Activated CD8-positive, alpha-beta memory T cell treated with anti-CD3 and anti-CD28 coated beads for 36 hours (primary cell): Measurements from ENCODE around the gene COL27A1. TPM values are rescaled to one million over a fixed set of nuclear protein-coding genes. Genes with fewer than 3 reads are reported as not detected.

ENCODE experiments used
- CTCF ChIA-PET: fragments of 350-600 bp; sonication (Branson Sonifier 250); formaldehyde crosslinking; loops from one replicate; lab custom pipeline; 2021; ENCODE audit warnings: antibody characterized with exemption; lab: Charles Lee
- POLR2A ChIA-PET: fragments of 350-600 bp; sonication (Branson Sonifier 250); formaldehyde crosslinking; loops from one replicate; lab custom pipeline; 2021; ENCODE audit warnings: antibody characterized with exemption; lab: Charles Lee
- total RNA-seq, 2 experiments: library from RNA; stranded (reverse); gene quantifications; one replicate each; pipeline ENCODE4 v1.2.3, GENCODE V29; 2021

Gene COL27A1
- total RNA-seq, 2 experiments from 2014 or later: 2.9 to 3.2 TPM

DNA sequence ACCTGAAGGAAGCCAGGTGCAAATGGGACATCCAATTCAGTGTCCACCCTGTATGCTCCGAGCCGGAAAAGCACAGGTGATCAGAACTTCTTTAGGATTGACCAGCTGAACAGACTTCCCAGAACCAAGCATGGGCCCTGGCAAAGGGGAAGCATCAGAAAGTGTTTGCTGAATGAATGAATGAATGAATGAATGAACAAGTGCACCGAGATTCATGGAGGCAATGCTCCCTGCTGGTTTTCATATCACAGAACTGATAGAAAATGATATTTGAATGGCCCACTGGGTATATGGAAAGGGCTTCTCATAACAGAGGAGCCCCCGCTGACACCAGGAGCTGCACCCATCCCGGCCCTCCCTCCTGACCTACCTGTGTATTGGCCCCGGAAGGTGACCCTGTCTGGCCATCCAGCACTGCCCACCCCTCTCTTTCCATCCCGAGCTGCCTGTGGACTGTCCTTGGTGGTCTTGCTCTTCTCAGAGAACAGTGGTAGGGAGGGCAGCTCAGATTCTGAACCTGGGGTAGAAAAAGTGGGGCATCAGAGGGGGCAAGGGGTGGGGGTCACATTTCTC lies 190.2 kb downstream of the COL27A1 start:
- POLR2A ChIA-PET: interaction anchor here (0.5 kb wide), 1 partner anchor 52 kb away, joined by 3 read pairs; no protein-coding TSS in a partner anchor
- CTCF ChIA-PET: interaction anchor here (0.7 kb wide), 1 partner anchor 1372 kb away, joined by 3 read pairs; no protein-coding TSS in a partner anchor

DNA sequence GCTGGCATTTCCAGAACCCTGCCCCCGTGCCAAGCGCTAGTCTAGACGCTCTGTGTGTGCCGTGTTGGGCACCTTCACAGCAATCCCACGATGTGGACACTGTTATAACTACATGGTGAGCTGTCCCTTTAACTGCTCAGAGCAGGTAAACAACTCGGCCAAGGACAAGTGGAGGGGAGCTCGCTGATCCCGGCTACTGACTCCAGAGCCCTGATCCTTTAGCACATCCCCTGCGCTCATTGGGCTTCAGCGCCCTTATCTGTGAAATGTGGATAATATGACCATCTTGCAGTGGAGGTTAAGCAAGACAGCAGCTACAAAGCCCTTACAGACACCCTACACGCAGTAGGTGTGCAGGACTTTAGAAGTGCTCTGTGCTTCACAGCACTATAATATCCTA lies 190.8 kb downstream of the COL27A1 start:
- POLR2A ChIA-PET: no interaction called here
- CTCF ChIA-PET: interaction anchor here (1.1 kb wide), 1 partner anchor 51 kb away, joined by 4 read pairs; no protein-coding TSS in a partner anchor

DNA sequence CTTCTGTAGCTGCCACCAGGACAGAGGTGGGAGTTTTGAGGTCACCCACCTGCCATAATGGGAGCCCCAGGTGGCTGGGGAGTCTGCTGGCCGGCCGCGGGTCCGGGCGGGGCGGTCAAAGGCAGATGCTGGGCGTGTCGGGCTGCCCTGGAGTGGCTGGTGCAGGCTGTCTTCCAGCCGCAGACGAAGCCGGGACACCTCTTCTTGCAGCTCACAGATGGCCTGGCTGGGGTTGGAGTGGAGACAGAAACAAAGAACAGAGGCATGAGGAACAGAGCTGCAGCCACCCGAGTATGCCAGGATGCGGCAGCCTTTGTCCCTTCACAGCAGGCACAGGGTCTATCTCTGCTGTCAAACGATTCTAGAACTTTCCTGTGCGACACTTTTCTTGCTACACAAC lies 192.3 kb downstream of the COL27A1 start:
- ChIA-PET CTCF (interaction anchor here (0.7 to 2.5 kb wide), 5 partner anchors 8 to 51 kb away, joined by 3 to 12 read pairs (median 3); partner anchors contain the start of gene AKNA), POLR2A (no interaction called here)

DNA sequence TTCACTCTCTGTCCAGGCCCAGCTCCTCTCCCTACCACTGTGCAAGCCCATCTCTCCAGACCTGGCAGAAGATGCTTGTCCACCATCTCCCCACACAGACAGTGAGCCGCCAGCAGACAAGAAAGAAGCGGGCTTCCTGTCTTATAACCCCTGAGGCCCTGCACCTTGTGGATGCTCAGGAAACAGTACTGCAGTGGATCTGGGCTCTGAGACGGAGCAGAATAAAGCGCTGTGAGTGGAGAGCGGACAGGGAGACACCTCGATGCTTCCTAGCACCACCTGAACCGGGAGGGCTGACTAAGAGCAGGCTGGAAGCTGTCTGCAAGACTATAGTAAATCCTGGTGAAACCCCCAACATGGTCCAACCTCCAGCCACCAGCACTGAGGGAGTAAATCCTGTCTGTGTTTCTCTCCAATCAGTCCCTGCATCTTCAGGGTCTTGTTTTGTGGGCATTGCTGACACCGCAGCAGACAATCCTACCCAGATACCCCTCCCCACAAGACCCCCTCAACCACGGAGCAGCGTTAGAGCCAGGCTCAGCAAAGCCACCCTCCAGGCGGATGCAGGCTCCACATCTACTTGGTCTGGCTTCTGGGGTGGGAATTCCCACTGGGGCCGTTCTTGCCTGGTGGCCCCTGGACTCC lies 193.0 kb downstream of the COL27A1 start:
- ChIA-PET POLR2A (interaction anchor here (0.6 to 3.1 kb wide), 3 partner anchors 16 to 38 kb away, joined by 3 to 48 read pairs (median 3); partner anchors contain the start of gene AKNA), CTCF (interaction anchor here (0.8 to 2.7 kb wide), 11 partner anchors 9 to 57 kb away, joined by 3 to 20 read pairs (median 4); partner anchors contain the start of gene AKNA)

DNA sequence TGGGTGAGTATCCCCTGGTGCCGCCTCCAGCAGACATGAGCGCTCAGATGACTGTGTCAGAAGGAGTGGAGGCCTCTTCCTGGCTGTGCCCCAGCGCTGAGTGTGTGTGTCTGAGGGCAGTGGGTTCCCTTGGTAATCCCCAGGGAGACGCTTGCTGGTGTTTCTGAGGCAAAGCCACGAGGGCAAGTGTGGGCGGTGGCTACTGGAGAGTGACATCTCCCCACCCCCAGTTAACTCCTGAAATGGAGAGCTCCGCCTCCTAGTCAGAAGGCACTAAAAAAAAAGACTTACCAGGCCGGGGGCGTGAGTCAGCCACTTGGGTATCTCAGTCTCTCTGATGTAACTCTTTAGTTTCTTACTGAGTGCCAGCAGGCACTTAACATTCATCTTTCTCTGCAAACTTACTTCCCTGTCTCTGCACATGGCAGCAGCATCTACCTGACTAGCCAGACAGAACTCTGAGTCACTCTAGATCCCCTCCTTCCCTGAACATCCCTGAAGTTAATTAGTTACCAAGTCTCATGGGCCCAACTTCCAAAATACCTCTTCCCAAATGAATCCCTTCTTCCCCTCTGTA lies 193.7 kb downstream of the COL27A1 start:
- POLR2A ChIA-PET: interaction anchor here (0.6 to 3.1 kb wide), 5 partner anchors 15 to 41 kb away, joined by 3 to 48 read pairs (median 3); partner anchors contain the start of gene AKNA
- CTCF ChIA-PET: interaction anchor here (0.8 to 2.7 kb wide), 11 partner anchors 10 to 57 kb away, joined by 3 to 20 read pairs (median 4); partner anchors contain the start of gene AKNA

DNA sequence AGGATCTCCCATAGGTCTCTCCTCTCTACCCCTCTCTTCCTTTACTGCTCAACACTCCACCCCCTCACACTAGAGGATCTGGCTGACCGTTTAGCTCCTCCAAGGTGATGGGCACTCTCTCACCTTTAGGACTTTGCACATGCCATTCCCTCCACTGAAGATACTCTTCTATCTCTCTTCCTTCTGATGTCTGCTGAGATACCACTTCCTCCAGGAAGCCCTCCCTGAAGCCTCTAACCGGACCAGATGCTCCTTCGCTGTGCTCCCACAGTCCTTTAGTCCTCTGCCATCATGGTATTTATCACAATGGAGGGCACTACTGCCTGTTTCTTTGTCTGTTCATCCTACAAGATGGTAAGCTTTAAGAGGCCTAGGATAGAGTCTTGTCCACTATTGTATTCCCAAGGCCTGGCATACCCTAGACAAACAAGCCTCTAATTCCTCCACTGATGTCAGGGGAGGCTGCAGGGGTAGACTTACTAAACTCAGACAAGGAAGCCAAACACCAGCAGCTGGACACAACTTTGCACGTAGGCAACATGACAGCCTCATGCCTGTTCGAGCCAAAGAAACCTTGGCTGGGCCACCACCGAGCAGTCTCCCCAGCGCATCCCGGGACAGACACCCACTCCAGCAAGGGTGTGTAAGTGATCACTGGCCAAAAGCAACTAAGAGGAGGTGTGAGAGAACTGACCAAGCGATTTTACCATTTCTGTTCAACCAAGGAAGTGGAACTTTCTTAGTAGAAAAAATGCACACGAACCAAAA lies 194.6 kb downstream of the COL27A1 start:
- POLR2A ChIA-PET: interaction anchor here (0.8 to 3.1 kb wide), 5 partner anchors 15 to 155 kb away, joined by 3 to 48 read pairs (median 3); partner anchors contain the start of gene AKNA
- CTCF ChIA-PET: interaction anchor here (0.9 to 2.7 kb wide), 9 partner anchors 11 to 238 kb away, joined by 3 to 20 read pairs (median 4); partner anchors contain the start of genes AKNA and ATP6V1G1

DNA sequence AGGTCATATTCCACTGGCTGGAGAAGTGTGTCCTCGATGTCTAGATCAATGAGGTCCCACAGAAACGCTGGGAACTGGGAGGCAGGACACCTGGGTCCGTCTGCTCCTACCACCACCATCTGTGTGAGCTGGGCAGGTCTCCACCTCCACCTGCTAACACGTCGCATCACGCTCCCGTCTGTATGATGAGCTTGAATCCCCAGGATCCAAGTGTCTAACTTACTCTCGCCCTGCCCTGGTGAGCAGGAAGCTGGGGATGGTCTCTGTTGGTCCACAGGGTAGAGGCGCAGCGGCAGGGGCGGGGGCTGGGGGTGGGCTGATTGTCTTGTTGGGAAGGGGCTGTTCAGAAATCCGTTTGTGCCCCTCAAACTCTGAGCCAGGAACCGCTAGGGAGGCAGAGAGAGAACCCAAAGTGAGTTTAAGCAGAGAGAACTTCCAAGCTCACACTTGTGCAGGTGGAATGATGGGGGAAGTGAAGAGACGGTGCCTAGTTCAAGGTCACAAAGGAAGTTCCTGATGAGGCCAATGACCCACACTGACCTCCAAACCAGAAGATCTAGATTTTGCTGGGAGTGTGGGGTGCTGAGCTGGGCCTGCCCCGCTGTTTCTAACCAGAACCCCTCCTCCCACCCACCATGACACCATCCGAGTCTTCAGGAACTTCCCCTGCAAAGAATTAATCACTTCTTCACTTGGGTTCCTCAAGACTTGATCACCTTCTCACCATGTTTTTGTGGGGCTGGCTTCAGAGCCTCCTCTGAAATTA lies 195.5 kb downstream of the COL27A1 start:
- POLR2A ChIA-PET: interaction anchor here (0.8 to 3.1 kb wide), 5 partner anchors 13 to 154 kb away, joined by 3 to 48 read pairs (median 3); partner anchors contain the start of gene AKNA
- CTCF ChIA-PET: interaction anchor here (0.9 to 2.7 kb wide), 8 partner anchors 11 to 237 kb away, joined by 3 to 20 read pairs (median 4); partner anchors contain the start of genes AKNA and ATP6V1G1

DNA sequence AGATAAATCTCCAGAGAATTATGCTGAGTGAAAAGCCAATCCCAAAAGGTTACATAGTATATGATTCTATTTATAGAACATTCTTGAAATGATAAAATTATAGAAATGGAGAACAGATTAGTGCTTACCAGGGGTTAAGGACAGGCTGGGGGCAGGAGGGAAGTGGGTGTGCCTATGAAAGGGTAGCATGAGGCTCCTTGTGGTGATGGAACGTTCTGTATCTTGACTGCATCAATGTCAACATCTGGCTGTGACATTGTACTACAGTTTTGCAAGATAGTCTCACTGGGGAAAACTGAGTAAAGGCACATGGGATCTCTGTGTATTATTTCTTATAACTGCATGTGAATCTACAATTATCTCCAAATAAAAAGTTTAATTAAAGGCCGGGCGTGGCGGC lies 196.6 kb downstream of the COL27A1 start:
- POLR2A ChIA-PET: no interaction called here

DNA sequence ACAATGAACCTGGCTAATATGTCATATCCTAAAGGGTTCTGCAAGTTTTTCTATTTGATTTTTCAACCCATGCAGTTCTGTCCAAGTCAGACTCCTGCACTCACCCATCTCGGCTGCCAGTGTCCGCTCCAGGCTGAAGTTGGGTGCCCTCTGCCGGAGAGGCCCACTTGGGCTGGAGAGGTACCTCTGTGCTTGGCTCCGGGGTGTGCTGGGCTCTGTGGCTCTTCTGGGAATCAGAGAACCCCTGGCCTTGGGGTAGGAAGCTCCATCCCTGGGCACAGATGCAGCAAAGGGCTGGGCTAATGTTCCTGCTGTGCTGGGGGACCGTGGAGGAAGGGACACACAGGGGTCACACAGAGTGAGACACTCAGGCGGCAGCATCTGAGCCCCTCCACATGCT lies 200.5 kb downstream of the COL27A1 start:
- ChIA-PET CTCF (interaction anchor here (0.9 to 1.2 kb wide), 4 partner anchors 12 to 50 kb away, joined by 3 to 5 read pairs (median 3); no protein-coding TSS in a partner anchor), POLR2A (no interaction called here)

More for the DNA sequence above, 196.6 kb downstream of the COL27A1 start:
- CTCF ChIA-PET: interaction anchor here (0.7 to 1.3 kb wide), 3 partner anchors 11 to 21 kb away, joined by 3 to 4 read pairs (median 3); no protein-coding TSS in a partner anchor

DNA sequence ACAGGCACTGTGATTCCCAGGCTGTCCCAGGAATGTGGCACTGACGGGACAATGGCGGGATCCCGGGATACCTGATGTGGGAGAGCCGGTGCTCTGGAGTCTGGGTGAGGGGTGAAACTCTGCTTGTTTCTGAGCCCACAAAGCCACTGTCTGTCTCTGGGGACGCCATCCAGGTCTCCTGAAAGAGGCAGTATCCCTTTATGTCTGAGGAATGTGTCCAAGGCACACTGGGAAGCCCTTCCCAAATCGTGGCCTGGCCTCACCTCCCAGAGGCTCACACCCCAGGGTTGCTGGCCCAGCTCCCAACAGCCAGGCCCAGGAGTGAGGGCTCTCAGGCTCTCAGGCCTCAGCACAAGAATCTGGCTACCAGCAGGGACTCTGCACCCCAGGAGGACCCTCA lies 201.5 kb downstream of the COL27A1 start:
- ChIA-PET POLR2A (no interaction called here), CTCF (interaction anchor here (0.9 to 1.0 kb wide), 2 partner anchors 29 to 49 kb away, joined by 3 to 5 read pairs; no protein-coding TSS in a partner anchor)

DNA sequence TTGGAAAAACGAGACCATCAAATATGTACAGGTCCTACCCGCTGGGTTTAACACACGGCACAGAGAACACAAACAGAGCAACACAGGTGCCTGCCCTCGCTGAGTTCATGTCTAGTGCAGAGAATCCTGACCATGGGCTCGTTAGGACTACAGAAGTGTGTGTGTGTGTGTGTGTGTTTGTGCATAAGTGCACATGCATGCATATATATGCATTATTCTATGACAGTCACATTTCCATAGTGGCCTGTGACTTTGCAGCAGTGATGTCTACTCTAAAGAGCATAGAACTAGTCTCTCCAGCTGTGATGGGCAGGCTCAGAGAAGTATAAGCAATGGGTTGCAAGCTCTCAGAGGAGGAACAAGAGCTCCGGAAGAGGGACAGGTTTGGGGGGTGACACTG lies 202.0 kb downstream of the COL27A1 start:
- ChIA-PET POLR2A (no interaction called here), CTCF (no interaction called here)

DNA sequence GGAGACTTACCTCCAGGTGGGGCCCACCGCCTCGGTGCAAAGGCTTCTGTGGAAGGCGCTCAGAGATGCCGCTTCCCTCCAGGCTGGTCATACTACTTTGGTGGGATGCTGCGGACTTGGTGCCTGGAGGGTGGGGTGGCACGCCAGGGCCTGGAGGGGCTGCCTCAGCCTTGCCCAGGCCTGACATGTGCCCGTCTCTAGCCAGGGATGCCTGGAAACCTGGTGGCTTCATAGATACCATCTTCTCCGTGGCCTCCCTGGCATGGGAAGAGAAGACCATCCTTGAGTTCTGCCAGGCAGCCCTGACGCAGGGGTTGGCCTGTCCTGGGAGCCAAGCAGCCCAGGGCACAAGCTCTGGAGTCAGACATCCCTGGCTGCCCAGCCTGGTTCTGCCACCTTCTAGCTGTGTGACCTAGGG lies 202.6 kb downstream of the COL27A1 start:
- CTCF ChIA-PET: no interaction called here

DNA sequence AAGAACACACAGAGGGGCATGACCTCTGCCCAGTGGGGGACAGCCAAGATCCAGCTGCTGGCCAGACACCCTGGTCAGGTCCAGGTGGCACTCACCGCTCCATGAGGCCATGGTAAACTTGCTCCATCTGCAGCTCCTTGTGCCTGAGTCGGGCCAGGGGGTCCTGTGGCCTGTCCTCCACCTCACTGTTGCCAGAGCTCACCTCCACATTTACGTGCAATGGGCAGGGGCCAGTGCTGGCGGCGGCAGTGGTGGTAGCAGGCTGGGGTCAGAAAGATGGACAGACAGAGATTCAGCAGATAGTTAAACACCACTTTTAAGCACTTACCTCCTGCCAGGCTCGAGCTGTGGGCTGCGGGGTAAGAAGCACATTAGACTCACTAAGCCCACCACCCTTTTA lies 204.5 kb downstream of the COL27A1 start:
- ChIA-PET POLR2A (no interaction called here), CTCF (no interaction called here)

More for the DNA sequence above, 202.6 kb downstream of the COL27A1 start:
- POLR2A ChIA-PET: no interaction called here

DNA sequence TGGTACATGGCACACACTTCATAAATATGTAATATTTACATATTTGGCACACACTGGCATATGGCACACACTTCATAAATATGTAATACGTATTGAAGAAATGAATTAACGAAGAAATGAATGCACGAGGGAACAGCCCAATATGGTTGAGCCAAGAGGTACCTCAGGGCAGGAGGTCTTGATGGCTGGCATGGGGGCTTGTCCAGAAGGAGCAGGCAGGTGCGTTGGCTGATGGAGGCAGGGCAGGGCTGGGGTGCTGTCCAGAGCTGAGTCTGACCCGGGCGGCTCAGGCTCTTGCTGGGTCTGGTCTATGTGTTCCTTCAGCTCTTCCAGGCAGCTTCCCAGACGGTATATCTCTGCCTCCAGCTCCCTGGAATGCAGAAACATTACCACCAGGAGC lies 206.2 kb downstream of the COL27A1 start:
- POLR2A ChIA-PET: interaction anchor here (0.7 to 4.9 kb wide), 2 partner anchors 16 to 24 kb away, joined by 3 to 23 read pairs; no protein-coding TSS in a partner anchor
- CTCF ChIA-PET: interaction anchor here (1.0 to 1.6 kb wide), 2 partner anchors 11 to 12 kb away, joined by 3 to 4 read pairs; no protein-coding TSS in a partner anchor
